ENCODE results near the gene ZBTB8A. TPM values are rescaled to one million over a fixed set of nuclear protein-coding genes. Genes with fewer than 3 reads are reported as not detected.
"Not testable (repeated sequence)": the region's sequence is repeated elsewhere in the genome, so short reads cannot be mapped to it uniquely, and the experiment has no call there.

The ZBTB8A gene
- polyA plus RNA-seq, 2 donors = 1.1 to 1.9 TPM

DNA sequence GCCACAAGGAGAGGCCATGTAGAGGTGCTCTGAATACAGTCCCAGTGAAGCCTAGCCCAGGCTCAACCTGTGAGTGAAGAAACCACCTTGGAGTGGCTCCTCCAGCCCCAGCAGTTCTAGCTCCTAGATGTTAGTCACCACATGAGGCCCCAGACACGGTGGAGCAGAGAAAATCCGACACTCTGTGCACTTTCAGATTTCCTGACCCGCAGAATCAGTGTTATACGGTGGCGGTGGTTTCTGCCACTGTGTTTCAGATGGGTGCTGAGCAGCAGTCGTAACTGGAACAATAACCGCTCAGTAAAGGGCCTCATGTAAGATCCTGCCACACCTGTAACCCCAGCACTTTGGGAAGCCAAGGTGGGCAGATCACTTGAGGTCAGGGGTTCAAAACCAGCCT is 36.1 kb upstream of the ZBTB8A start:
- no peak overlapping the region for H3K4me3 ChIP-seq (ENCODE audit: low read depth in 1 of 2, low read length in 2 of 2)
- H3K36me3 ChIP-seq (ENCODE audit: control insufficient read depth in 2 of 2, insufficient read depth in 2 of 2, low read length in 1 of 2) = no peaks in the 10 kb centered on the region
- no peak overlapping the region for H3K27ac ChIP-seq (ENCODE audit: low read depth in 2 of 2, low read length in 1 of 2)
- no peaks in the 10 kb centered on the region for H3K9me3 ChIP-seq (ENCODE audit: control insufficient read depth in 2 of 2, insufficient read depth in 1 of 2, low read depth in 1 of 2, low read length in 1 of 2)
- WGBS, 2 donors = 92% methylated on average over 7 of the region's 7 CpGs
- no peaks in the 10 kb centered on the region for H3K4me1 ChIP-seq (ENCODE audit: control insufficient read depth in 2 of 2, insufficient read depth in 2 of 2, low read length in 1 of 2)
- no peaks in the 10 kb centered on the region for H3K27me3 ChIP-seq (ENCODE audit: control insufficient read depth in 1 of 2, insufficient read depth in 2 of 2, low read length in 2 of 2)

DNA sequence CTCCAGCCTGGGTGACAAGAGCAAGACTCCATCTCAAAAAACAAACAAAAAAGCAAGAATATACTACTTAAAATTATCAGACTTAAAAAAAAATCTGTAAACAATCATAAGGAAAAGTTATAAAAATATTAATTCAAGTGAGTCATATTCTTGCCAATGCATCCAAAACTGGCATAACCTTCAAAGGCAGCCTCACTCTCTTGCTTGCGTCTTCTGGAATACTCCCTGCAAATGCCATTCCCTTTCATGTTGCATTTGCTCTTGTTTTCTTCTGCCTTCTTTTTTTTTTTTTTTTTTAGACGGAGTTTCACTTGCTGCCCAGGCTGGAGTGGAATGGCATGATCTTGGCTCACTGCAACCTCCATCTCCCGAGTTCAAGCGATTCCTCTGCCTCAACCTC is 32.2 kb upstream of the ZBTB8A start:
- Histone ChIP-seq H3K36me3 (ENCODE audit: control insufficient read depth in 2 of 2, insufficient read depth in 2 of 2, low read length in 1 of 2) (no peaks in the 10 kb centered on the region), H3K27me3 (ENCODE audit: control insufficient read depth in 1 of 2, insufficient read depth in 2 of 2, low read length in 2 of 2) (no peaks in the 10 kb centered on the region), H3K4me1 (ENCODE audit: control insufficient read depth in 2 of 2, insufficient read depth in 2 of 2, low read length in 1 of 2) (no peaks in the 10 kb centered on the region), H3K4me3 (ENCODE audit: low read depth in 1 of 2, low read length in 2 of 2) (no peak overlapping the region), H3K9me3 (ENCODE audit: control insufficient read depth in 2 of 2, insufficient read depth in 1 of 2, low read depth in 1 of 2, low read length in 1 of 2) (no peaks in the 10 kb centered on the region), H3K27ac (ENCODE audit: low read depth in 2 of 2, low read length in 1 of 2) (no peak overlapping the region)
- 51 to 71% methylated on average over 4 of the region's 4 CpGs for WGBS, 2 donors

DNA sequence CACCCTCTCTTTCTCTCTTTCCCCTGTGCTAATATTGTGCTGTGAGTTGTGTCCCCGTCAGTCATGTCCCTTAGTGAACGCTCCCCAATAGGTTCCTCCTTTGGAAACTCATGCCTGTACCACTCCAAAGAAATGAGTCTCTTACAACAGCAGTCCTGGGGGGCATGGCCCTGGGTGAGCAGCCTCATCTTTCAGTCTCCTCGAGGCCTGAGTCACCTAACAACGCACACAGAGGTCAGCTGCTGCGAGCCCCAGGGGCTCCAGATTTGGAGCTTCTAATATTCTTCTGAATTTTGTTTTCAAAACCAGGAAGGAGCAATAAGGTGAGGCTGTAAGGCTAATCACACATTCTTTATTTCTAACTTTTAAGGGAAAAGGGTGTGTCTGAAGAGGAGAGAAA is 30.5 kb upstream of the ZBTB8A start:
- Histone ChIP-seq H3K27ac (ENCODE audit: low read depth in 2 of 2, low read length in 1 of 2) (no peak overlapping the region), H3K4me3 (ENCODE audit: low read depth in 1 of 2, low read length in 2 of 2) (no peak overlapping the region), H3K9me3 (ENCODE audit: control insufficient read depth in 2 of 2, insufficient read depth in 1 of 2, low read depth in 1 of 2, low read length in 1 of 2) (no peaks in the 10 kb centered on the region), H3K4me1 (ENCODE audit: control insufficient read depth in 2 of 2, insufficient read depth in 2 of 2, low read length in 1 of 2) (no peaks in the 10 kb centered on the region), H3K27me3 (ENCODE audit: control insufficient read depth in 1 of 2, insufficient read depth in 2 of 2, low read length in 2 of 2) (no peaks in the 10 kb centered on the region), H3K36me3 (ENCODE audit: control insufficient read depth in 2 of 2, insufficient read depth in 2 of 2, low read length in 1 of 2) (no peaks in the 10 kb centered on the region)
- WGBS, 2 donors = 78 to 86% methylated on average over 5 of the region's 5 CpGs

DNA sequence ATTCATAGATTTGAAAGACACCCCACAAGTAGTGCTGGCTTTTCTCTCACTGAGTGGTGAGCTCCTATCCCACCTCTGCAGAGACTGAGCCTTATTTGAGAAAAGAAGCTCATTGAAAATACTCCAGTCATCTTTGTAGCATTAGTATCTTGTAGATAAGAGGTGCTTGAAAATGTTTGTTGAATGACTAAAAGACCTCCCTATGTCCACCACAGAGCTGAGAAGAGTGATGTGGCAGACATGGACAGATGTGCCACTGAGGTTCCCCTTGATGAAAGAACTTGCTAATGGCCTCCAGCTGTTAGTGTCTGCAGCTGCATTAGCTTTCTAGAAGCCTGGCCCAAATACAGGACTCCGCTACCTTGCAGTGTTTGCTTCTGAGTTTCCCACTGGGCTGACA is 29.3 kb upstream of the ZBTB8A start:
- Histone ChIP-seq H3K4me3 (ENCODE audit: low read depth in 1 of 2, low read length in 2 of 2) (no peak overlapping the region), H3K9me3 (ENCODE audit: control insufficient read depth in 2 of 2, insufficient read depth in 1 of 2, low read depth in 1 of 2, low read length in 1 of 2) (no peaks in the 10 kb centered on the region), H3K27me3 (ENCODE audit: control insufficient read depth in 1 of 2, insufficient read depth in 2 of 2, low read length in 2 of 2) (no peaks in the 10 kb centered on the region), H3K27ac (ENCODE audit: low read depth in 2 of 2, low read length in 1 of 2) (no peak overlapping the region), H3K36me3 (ENCODE audit: control insufficient read depth in 2 of 2, insufficient read depth in 2 of 2, low read length in 1 of 2) (no peaks in the 10 kb centered on the region), H3K4me1 (ENCODE audit: control insufficient read depth in 2 of 2, insufficient read depth in 2 of 2, low read length in 1 of 2) (no peaks in the 10 kb centered on the region)
- 96 to 100% methylated on average over 1 of the region's 1 CpG for WGBS, 2 donors

DNA sequence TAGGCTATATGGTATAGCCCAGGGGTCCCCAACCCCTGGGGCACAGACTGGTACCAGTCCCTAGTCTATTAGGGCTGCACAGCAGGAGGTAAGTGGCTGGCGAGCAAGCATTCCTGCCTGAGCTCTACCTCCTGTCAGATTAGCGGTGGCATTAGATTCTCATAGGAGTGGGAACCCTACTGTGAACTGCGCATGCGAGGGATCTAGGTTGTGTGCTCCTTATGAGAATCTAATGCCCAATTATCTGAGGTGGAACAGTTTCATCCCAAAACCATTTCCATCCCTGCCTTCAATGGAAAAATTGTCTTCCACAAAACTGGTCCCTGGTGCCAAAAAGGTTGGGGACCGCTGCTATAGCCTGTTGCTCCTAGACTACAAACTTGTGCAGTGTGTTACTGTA is 22.8 kb upstream of the ZBTB8A start:
- H3K36me3 ChIP-seq (ENCODE audit: control insufficient read depth in 2 of 2, insufficient read depth in 2 of 2, low read length in 1 of 2) = no peaks in the 10 kb centered on the region
- no peaks in the 10 kb centered on the region for H3K4me1 ChIP-seq (ENCODE audit: control insufficient read depth in 2 of 2, insufficient read depth in 2 of 2, low read length in 1 of 2)
- no peaks in the 10 kb centered on the region for H3K9me3 ChIP-seq (ENCODE audit: control insufficient read depth in 2 of 2, insufficient read depth in 1 of 2, low read depth in 1 of 2, low read length in 1 of 2)
- 92 to 93% methylated on average over 5 of the region's 5 CpGs for WGBS, 2 donors
- H3K27ac ChIP-seq (ENCODE audit: low read depth in 2 of 2, low read length in 1 of 2) = no peak overlapping the region
- no peaks in the 10 kb centered on the region for H3K27me3 ChIP-seq (ENCODE audit: control insufficient read depth in 1 of 2, insufficient read depth in 2 of 2, low read length in 2 of 2)
- no peak overlapping the region for H3K4me3 ChIP-seq (ENCODE audit: low read depth in 1 of 2, low read length in 2 of 2)

DNA sequence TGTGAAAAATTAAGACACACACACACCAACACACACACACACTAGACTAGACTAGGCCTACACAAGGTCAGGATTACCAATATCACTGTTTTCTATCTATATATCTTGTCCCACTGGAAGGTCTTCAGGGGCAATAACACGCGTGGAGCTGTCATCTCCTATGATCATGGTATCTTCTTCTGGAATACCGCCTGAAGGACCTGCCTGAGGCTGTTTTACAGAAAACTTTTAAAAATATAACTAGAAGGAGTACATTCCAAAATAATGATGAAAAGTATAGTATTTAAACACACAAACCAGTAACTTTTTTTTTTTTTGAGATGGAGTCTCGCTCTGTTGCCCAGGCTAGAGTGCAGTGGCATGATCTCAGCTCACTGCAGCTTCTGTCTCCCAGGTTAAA is 20.3 kb upstream of the ZBTB8A start:
- Histone ChIP-seq H3K27me3 (ENCODE audit: control insufficient read depth in 1 of 2, insufficient read depth in 2 of 2, low read length in 2 of 2) (no peaks in the 10 kb centered on the region), H3K36me3 (ENCODE audit: control insufficient read depth in 2 of 2, insufficient read depth in 2 of 2, low read length in 1 of 2) (no peaks in the 10 kb centered on the region), H3K4me3 (ENCODE audit: low read depth in 1 of 2, low read length in 2 of 2) (no peak overlapping the region), H3K4me1 (ENCODE audit: control insufficient read depth in 2 of 2, insufficient read depth in 2 of 2, low read length in 1 of 2) (no peaks in the 10 kb centered on the region), H3K27ac (ENCODE audit: low read depth in 2 of 2, low read length in 1 of 2) (no peak overlapping the region), H3K9me3 (ENCODE audit: control insufficient read depth in 2 of 2, insufficient read depth in 1 of 2, low read depth in 1 of 2, low read length in 1 of 2) (no peaks in the 10 kb centered on the region)
- 88 to 93% methylated on average over 4 of the region's 4 CpGs for WGBS, 2 donors

DNA sequence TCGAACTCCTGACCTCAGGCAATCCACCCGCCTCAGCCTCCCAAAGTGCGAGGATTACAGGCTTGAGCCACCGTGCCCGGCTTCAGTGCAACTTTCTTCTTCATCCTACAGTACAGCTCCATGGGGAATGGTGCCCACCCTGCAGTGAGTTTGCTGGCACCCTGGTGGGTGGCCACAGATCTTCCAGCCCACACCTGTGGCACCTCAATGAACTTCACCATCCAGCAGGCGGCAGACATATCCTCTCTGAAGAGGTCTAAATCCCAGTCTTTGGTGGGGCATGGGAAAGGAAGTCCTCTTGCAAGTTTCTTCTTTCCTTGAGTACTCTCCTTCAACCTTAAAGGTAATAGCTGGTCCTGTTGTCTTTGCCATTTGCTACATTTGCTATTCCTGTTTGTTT is 18.1 kb upstream of the ZBTB8A start:
- WGBS, 2 donors = 76 to 90% methylated on average over 6 of the region's 6 CpGs
- H3K9me3 ChIP-seq (ENCODE audit: control insufficient read depth in 2 of 2, insufficient read depth in 1 of 2, low read depth in 1 of 2, low read length in 1 of 2) = no peaks in the 10 kb centered on the region

DNA sequence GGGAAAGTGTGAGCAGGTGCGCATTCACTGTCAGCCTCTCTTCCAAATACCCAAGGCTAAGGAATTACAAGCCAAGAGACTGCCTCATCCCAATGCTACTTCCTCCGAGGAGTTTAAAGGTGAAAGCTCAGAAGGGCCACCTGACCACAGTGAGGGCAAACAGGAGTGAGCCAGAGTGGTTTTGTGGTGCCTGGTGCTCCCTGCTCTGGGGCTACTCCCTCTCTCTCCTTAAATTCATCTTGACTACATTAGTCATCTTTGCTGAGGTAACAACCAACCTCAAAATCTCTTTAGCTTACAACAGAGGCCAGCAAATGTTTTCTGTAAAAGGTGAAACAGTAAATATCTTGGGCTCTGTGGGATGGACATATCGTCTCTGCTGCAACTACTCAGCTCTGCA is 14.2 kb upstream of the ZBTB8A start:
- WGBS, 2 donors = 75 to 76% methylated on average over 3 of the region's 3 CpGs
- Histone ChIP-seq H3K36me3 (ENCODE audit: control insufficient read depth in 2 of 2, insufficient read depth in 2 of 2, low read length in 1 of 2) (no peaks in the 10 kb centered on the region), H3K27me3 (ENCODE audit: control insufficient read depth in 1 of 2, insufficient read depth in 2 of 2, low read length in 2 of 2) (no peaks in the 10 kb centered on the region), H3K9me3 (ENCODE audit: control insufficient read depth in 2 of 2, insufficient read depth in 1 of 2, low read depth in 1 of 2, low read length in 1 of 2) (no peaks in the 10 kb centered on the region), H3K4me1 (ENCODE audit: control insufficient read depth in 2 of 2, insufficient read depth in 2 of 2, low read length in 1 of 2) (no peaks in the 10 kb centered on the region), H3K4me3 (ENCODE audit: low read depth in 1 of 2, low read length in 2 of 2) (no peak overlapping the region), H3K27ac (ENCODE audit: low read depth in 2 of 2, low read length in 1 of 2) (no peak overlapping the region)

More for the DNA sequence above, 18.1 kb upstream of the ZBTB8A start:
- no peak overlapping the region for H3K4me3 ChIP-seq (ENCODE audit: low read depth in 1 of 2, low read length in 2 of 2)
- H3K36me3 ChIP-seq (ENCODE audit: control insufficient read depth in 2 of 2, insufficient read depth in 2 of 2, low read length in 1 of 2) = no peaks in the 10 kb centered on the region
- H3K27ac ChIP-seq (ENCODE audit: low read depth in 2 of 2, low read length in 1 of 2) = no peak overlapping the region
- no peaks in the 10 kb centered on the region for H3K27me3 ChIP-seq (ENCODE audit: control insufficient read depth in 1 of 2, insufficient read depth in 2 of 2, low read length in 2 of 2)
- H3K4me1 ChIP-seq (ENCODE audit: control insufficient read depth in 2 of 2, insufficient read depth in 2 of 2, low read length in 1 of 2) = no peaks in the 10 kb centered on the region

DNA sequence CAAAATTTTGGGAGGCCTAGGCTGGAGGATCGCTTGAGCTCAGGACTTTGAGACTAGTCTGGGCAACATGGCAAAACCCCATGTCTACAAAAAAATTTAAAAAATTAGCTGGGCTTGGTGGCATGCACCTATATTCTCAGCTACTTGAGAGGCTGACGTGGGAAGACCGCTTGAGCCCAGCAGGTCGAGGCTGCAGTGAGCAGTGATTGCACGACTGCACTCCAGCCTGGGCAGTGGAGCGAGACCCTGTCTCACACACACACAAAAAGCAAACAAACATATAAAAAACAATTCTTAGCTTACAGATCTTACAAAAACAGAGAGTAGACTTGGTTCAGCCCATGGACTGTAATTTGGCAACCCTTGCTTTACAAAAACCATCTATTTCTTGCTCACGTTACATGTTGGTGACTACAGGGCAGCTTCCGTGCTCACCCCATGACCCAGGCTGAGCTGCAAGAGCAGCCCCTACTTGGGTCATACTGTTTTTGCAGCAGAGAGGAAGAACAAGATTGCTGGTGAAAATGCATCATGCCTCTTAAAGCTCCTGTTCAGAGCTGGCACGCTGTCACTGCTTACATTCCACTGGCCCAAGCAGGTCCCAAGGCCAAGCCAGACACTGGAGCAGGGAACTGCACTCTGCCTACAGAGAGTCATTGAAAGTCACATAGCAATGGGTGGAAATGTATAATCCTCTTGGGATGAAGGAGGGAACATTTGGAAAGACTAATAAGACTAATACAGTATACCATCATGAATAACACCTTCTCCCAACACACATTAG is 13.4 kb upstream of the ZBTB8A start:
- Histone ChIP-seq H3K9me3 (ENCODE audit: control insufficient read depth in 2 of 2, insufficient read depth in 1 of 2, low read depth in 1 of 2, low read length in 1 of 2) (no peaks in the 10 kb centered on the region), H3K27ac (ENCODE audit: low read depth in 2 of 2, low read length in 1 of 2) (no peak overlapping the region), H3K4me3 (ENCODE audit: low read depth in 1 of 2, low read length in 2 of 2) (no peak overlapping the region), H3K4me1 (ENCODE audit: control insufficient read depth in 2 of 2, insufficient read depth in 2 of 2, low read length in 1 of 2) (no peaks in the 10 kb centered on the region), H3K36me3 (ENCODE audit: control insufficient read depth in 2 of 2, insufficient read depth in 2 of 2, low read length in 1 of 2) (no peaks in the 10 kb centered on the region), H3K27me3 (ENCODE audit: control insufficient read depth in 1 of 2, insufficient read depth in 2 of 2, low read length in 2 of 2) (no peaks in the 10 kb centered on the region)
- WGBS, 2 donors = 90% methylated on average over 9 of the region's 9 CpGs

DNA sequence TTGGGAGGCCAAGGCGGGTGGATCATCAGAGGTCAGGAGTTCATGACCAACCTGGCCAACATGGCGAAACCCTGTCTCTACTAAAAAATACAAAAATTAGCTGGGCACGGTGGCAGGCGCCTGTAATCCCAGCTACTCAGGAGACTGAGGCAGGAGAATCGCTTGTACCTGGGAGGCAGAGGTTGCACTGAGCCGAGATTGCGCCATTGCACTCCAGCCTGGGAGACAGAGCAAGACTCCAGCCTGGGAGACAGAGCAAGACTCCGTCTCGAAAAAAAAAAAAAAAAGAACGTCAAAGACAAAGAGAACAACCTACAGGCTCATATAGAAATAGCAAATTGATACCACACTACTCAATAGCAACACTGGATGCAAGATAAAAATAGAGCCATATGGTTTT is 10.7 kb upstream of the ZBTB8A start:
- H3K4me3 ChIP-seq (ENCODE audit: low read depth in 1 of 2, low read length in 2 of 2); H3K36me3 ChIP-seq (ENCODE audit: control insufficient read depth in 2 of 2, insufficient read depth in 2 of 2, low read length in 1 of 2); H3K9me3 ChIP-seq (ENCODE audit: control insufficient read depth in 2 of 2, insufficient read depth in 1 of 2, low read depth in 1 of 2, low read length in 1 of 2); H3K27ac ChIP-seq (ENCODE audit: low read depth in 2 of 2, low read length in 1 of 2); H3K4me1 ChIP-seq (ENCODE audit: control insufficient read depth in 2 of 2, insufficient read depth in 2 of 2, low read length in 1 of 2); H3K27me3 ChIP-seq (ENCODE audit: control insufficient read depth in 1 of 2, insufficient read depth in 2 of 2, low read length in 2 of 2): not testable (repeated sequence)
- 83 to 89% methylated on average over 10 of the region's 10 CpGs for whole genome bisulfite sequencing, 2 donors

Data from esophagus (tissue), 2 donors.